Endothelial cell of umbilical vein (primary cell): ENCODE measurements around the gene RASGEF1C.

Experiments used
- CTCF ChIP-seq, 2 donors: IDR thresholded peaks; 1 replicate in 1 of 2; 2 replicates in 1 of 2; pipeline ENCODE4 v1.5.1; 2011; ENCODE audit warnings: low read length in 2 of 2, mild to moderate bottlenecking in 2 of 2, moderate library complexity in 2 of 2, control low read depth in 1 of 2, inconsistent platforms in 1 of 2, low read depth in 1 of 2; ENCODE audit not compliant: insufficient read depth in 1 of 2; ENCODE audit errors: extremely low read depth in 1 of 2
- EZH2 ChIP-seq: IDR thresholded peaks from 2 replicates; pipeline ENCODE4 v1.6.1; 2012; ENCODE audit warnings: borderline replicate concordance, low read depth, mild to moderate bottlenecking, moderate library complexity, low read length, inconsistent platforms; ENCODE audit not compliant: severe bottlenecking
- MAX ChIP-seq: IDR thresholded peaks from 2 replicates; pipeline ENCODE4 v1.6.1; 2011; ENCODE audit not compliant: insufficient read depth, insufficient read length
- POLR2A ChIP-seq: IDR thresholded peaks from 2 replicates; pipeline ENCODE4 v1.6.1; 2012; ENCODE audit warnings: low read depth, mild to moderate bottlenecking, control low read depth, low read length
- POLR2AphosphoS5 ChIP-seq: IDR thresholded peaks from 2 replicates; pipeline ENCODE4 v1.6.1; 2012; ENCODE audit warnings: low read depth, mild to moderate bottlenecking, control low read depth, low read length, moderate library complexity; ENCODE audit not compliant: insufficient read depth

GRCh38 chr5:180142021-180142765 lies 66.8 kb downstream of the RASGEF1C start:
- TF ChIP-seq CTCF (IDR thresholded peaks at IDR 0.05; ENCODE audit: extremely low read depth in 1 of 2, insufficient read depth in 1 of 2, low read depth in 1 of 2, low read length in 2 of 2) (no peak), EZH2 (no peak), MAX (no peak), POLR2A (no peak), POLR2AphosphoS5 (no peak)
